Measurements from ENCODE around the gene DPEP1.

DPEP1 gene

DNA sequence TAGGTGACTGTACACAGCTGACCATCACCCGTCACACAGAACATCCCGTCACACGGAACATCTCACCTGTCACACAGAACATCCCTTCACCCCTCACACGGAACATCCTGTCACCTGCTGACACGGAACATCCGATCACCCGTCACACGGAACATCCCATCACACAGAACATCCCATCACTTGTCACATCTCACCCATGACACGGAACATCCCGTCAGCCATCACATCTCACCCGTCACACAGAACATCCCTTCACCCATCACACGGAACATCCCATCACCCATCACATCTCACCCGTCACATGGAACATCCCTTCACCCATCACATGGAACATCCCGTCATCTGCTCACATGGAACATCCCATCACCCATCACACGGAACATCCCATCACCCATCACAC lies 34.1 kb upstream of the DPEP1 start:
- DNase-seq (ENCODE audit: low read depth): no peak
- TF ChIP-seq, protein P1, sequence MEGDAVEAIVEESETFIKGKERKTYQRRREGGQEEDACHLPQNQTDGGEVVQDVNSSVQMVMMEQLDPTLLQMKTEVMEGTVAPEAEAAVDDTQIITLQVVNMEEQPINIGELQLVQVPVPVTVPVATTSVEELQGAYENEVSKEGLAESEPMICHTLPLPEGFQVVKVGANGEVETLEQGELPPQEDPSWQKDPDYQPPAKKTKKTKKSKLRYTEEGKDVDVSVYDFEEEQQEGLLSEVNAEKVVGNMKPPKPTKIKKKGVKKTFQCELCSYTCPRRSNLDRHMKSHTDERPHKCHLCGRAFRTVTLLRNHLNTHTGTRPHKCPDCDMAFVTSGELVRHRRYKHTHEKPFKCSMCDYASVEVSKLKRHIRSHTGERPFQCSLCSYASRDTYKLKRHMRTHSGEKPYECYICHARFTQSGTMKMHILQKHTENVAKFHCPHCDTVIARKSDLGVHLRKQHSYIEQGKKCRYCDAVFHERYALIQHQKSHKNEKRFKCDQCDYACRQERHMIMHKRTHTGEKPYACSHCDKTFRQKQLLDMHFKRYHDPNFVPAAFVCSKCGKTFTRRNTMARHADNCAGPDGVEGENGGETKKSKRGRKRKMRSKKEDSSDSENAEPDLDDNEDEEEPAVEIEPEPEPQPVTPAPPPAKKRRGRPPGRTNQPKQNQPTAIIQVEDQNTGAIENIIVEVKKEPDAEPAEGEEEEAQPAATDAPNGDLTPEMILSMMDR (IDR thresholded peaks at IDR 0.05; ENCODE audit: insufficient read depth, low read depth, low read length, missing control alignments): no peak

DNA sequence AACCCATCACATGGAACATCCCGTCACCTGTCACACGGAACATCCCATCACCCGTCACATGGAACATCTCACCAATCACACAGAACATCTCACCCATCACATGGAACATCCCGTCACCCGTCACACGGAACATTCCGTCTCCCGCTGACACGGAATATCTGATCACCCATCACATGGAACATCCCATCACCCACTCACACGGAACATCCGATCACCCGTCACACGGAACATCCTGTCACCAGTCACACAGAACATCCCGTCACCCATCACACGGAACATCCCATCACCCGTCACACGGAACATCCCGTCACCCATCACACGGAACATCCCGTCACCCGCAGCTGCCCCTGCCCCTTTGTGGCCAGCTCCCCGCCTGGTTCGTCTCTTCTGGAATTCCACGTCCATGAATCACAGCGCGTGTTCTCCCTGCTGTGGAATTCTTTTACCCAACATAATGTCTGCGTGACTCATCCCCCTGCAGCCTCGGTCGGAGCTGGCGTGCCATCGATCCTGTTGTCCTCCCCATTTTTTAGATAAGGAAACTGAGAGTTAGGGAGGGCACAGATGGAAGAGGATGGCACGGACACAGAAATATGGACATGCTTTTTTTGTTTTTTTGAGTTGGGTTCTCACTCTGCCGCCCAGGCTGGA lies 32.3 kb upstream of the DPEP1 start:
- DNase-seq (ENCODE audit: low read depth): no peak

More for the DNA sequence above, 34.1 kb upstream of the DPEP1 start:
- no peak overlapping the region for H3K4me3 ChIP-seq (ENCODE audit: low read depth, low read length)

DNA sequence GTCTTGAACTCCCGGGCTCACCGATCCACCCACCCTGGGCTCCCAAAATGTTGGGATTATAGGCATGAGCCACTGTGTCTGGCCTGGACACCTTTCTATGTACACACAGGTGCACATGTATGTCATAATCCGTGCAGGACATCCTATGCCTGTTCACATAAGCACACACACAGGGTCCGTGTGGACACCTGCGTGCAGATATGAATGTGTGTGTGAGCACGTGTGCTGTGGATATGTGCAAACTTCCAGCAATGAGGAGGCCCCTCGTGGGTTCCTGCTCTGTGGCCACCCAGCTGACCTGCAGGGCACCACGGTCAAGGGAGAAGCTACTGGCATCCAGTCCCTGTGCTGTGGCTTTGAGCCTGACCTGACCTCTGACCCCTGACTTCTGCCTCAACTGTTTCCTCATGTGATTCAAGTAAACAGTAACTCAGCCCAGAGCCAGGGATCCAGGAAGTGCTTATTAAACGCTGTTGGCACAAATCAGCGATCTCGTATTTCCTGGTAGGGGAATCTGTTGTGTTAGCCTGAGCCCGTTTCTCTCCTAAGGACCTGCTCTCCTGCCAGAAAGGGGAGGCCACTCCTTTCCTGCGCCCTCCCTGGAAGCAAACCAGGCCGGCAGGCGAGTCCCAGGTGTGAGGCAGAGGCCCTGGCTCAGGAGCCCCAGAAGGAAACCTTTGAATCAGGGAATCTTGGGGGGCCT lies 31.4 kb upstream of the DPEP1 start:
- no peak for DNase-seq (ENCODE audit: low read depth)
- TF ChIP-seq, protein P1 (IDR thresholded peaks at IDR 0.05; ENCODE audit: insufficient read depth, low read depth, low read length, missing control alignments): no peak
- no peak overlapping the region for H3K4me3 ChIP-seq (ENCODE audit: low read depth, low read length)

More for the DNA sequence above, 32.3 kb upstream of the DPEP1 start:
- H3K4me3 ChIP-seq (ENCODE audit: low read depth, low read length): no peak overlapping the region
- TF ChIP-seq, protein P1 (IDR thresholded peaks at IDR 0.05; ENCODE audit: insufficient read depth, low read depth, low read length, missing control alignments): no peak

DNA sequence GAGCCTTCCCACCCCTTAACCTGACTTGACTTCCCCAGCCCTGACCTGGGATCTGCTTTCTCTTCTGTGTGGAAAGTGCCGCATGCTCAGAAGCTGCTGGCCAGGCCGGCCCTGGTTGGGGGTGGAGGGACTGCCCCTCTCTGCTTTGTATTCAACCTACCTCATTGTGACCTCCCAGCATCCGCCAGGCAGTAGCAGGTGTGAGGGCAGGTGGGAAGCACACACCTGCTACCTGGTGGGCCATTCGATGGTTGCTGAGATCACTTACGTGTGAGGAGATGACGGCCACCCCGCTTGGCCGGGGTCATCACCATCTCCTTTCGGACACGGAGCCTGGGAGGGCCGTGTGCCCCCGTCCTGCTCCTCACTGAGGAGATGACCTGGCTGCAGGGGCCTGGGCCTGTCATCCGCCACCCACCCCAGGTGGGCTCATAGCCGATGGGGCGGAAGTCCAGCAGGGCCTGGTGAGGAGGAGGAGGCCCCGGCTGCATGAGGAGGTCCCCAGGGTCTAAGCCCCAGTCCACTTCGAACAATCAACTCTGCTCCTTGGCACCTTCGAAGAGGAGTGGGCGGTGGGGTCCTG lies 30.7 kb upstream of the DPEP1 start:
- no peak for DNase-seq (ENCODE audit: low read depth)
- no peak overlapping the region for H3K4me3 ChIP-seq (ENCODE audit: low read depth, low read length)
- TF ChIP-seq, protein P1 (IDR thresholded peaks at IDR 0.05; ENCODE audit: insufficient read depth, low read depth, low read length, missing control alignments): no peak

DNA sequence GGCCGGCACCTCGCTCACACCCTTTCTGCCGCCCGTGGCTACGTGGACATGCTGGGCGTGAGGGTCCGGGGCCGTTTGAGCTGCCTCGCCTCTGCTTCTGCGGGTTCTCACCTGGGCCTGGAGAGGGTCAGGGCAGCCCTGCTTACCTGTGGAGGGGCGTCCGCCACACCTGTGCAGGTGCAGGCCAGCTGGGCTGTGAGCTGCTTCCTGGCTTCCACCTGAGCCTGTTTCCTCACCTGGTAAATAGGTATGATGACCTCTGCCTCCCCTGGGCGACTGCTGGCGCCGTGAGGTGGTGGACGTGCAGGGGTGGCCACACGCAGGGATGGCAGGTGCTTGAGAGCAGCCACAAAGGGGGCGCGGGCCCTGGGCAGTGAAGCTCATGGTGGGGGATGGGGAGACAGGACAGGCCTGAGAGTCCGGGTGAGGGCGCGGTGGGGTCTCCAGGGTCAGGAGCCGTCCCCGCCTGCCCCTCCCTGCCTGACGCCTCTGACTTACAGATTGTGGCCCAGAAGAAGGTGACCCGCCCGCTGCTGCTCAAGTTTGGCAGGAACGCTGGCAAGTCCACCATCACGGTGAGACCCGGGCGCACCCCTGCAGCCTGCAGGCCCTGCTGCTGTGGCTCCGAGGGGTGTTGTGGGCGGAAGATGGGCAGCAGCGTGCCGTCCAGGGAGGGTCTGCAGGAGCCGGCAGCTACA lies 30.1 kb upstream of the DPEP1 start:
- no peak for DNase-seq (ENCODE audit: low read depth)
- TF ChIP-seq, protein P1 (IDR thresholded peaks at IDR 0.05; ENCODE audit: insufficient read depth, low read depth, low read length, missing control alignments): no peak
- H3K4me3 ChIP-seq (ENCODE audit: low read depth, low read length): no peak overlapping the region

DNA sequence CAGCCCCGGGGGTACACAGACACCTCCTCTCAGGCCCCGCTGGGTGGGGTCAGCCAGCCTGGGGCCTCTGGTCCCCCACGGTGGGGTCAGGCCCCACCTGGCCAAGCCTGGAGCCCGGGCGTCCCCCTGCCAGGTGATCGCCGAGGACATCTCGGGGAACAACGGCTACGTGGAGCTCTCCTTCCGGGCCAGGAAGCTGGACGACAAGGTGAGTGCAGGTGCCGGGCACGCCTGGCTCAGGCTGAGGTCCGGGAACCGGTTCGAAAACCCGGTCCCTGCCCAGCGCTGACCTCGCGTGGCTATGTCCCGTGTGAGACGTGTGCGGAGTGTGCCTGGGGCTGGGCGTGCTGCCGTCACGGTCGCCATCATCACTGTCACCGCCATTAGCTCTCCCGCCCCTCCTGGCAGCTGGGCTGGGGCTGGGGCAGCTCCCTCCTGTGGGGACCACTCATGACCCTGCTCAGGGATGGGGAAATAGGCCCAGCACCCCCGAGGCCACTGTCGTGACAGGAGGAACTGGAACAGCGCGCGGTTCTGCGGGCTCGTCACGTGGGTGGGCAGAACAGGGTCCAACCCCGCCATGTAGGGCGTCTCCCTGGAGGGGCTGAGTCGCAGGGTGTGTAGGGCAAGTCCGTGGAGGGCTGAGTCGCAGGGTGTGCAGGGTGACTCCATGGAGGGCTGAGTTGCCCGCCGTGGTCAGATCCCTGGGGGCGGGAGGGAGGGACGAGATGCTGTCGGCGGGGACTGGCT lies 29.4 kb upstream of the DPEP1 start:
- TF ChIP-seq, protein P1 (IDR thresholded peaks at IDR 0.05; ENCODE audit: insufficient read depth, low read depth, low read length, missing control alignments): no peak
- no peak for DNase-seq (ENCODE audit: low read depth)
- no peak overlapping the region for H3K4me3 ChIP-seq (ENCODE audit: low read depth, low read length)
